Neural progenitor cell (in vitro differentiated cells): Measurements from ENCODE around the gene ZNF628. TPM values are rescaled to one million over a fixed set of nuclear protein-coding genes. Genes with fewer than 3 reads are reported as not detected.

Source experiments
- DNase-seq: peaks from one replicate; pipeline ENCODE4 v3.0.0-alpha.2; 2016; ENCODE audit warnings: low spot score
- H2AFZ ChIP-seq: fragments of 200-600 bp; sonication (generic); replicated peaks from 2 replicates; pipeline ENCODE4 v1.6.1; 2016; ENCODE audit warnings: antibody characterized with exemption
- H3F3A ChIP-seq: fragments of 200-600 bp; sonication (generic); 2 replicates; pipeline ENCODE4 v1.6.1; 2016; ENCODE audit warnings: antibody characterized with exemption, low read depth
- H3K27ac ChIP-seq: fragments of 200-600 bp; sonication (generic); 2 replicates; pipeline ENCODE4 v1.5.1; 2016; ENCODE audit warnings: mild to moderate bottlenecking
- H3K27me3 ChIP-seq: fragments of 200-600 bp; sonication (generic); 2 replicates; pipeline ENCODE4 v1.6.1; 2016; ENCODE audit warnings: mild to moderate bottlenecking, moderate library complexity
- H3K36me3 ChIP-seq: fragments of 200-600 bp; sonication (generic); 2 replicates; pipeline ENCODE4 v1.5.1; 2016
- H3K4me1 ChIP-seq: fragments of 200-600 bp; sonication (generic); 2 replicates; pipeline ENCODE4 v1.6.1; 2016; ENCODE audit warnings: mixed run types
- H3K4me2 ChIP-seq: fragments of 200-600 bp; sonication (generic); 2 replicates; pipeline ENCODE4 v1.6.1; 2016
- H3K4me3 ChIP-seq: fragments of 200-600 bp; sonication (generic); 2 replicates; pipeline ENCODE4 v1.5.1; 2016
- H3K79me2 ChIP-seq: fragments of 200-600 bp; sonication (generic); 2 replicates; pipeline ENCODE4 v1.6.1; 2016; ENCODE audit warnings: low read depth
- H3K9ac ChIP-seq: fragments of 200-600 bp; sonication (generic); 2 replicates; pipeline ENCODE4 v1.6.1; 2016
- H3K9me3 ChIP-seq: fragments of 200-600 bp; sonication (generic); 2 replicates; pipeline ENCODE4 v1.5.1; 2016; ENCODE audit warnings: low read depth
- H4K20me1 ChIP-seq: fragments of 200-600 bp; sonication (generic); 2 replicates; pipeline ENCODE4 v1.6.1; 2016; ENCODE audit warnings: low read depth
- H3K27ac Mint-ChIP-seq: 3 replicates; pipeline ENCODE4 v1.8.0; 2021; ENCODE audit warnings: mixed read lengths
- H3K27me3 Mint-ChIP-seq: 2 replicates; pipeline ENCODE4 v1.8.0; 2022; ENCODE audit warnings: low read depth, mild to moderate bottlenecking, inconsistent platforms, moderate library complexity, mixed read lengths; ENCODE audit not compliant: insufficient read depth
- H3K36me3 Mint-ChIP-seq: 3 replicates; pipeline ENCODE4 v1.8.0; 2021; ENCODE audit warnings: mixed read lengths
- H3K4me1 Mint-ChIP-seq: 3 replicates; pipeline ENCODE4 v1.8.0; 2021; ENCODE audit warnings: mixed read lengths
- H3K4me3 Mint-ChIP-seq: 3 replicates; pipeline ENCODE4 v1.8.0; 2021; ENCODE audit warnings: mild to moderate bottlenecking, moderate library complexity, mixed read lengths
- H3K9me3 Mint-ChIP-seq: 3 replicates; pipeline ENCODE4 v1.8.0; 2020; ENCODE audit warnings: mixed read lengths
- CTCF ChIP-seq: fragments of 200-600 bp; sonication (generic); IDR thresholded peaks from 2 replicates; pipeline ENCODE4 v1.5.1; 2017; ENCODE audit warnings: antibody characterized with exemption, mild to moderate bottlenecking
- EZH2 ChIP-seq: fragments of 200-600 bp; sonication (generic); IDR thresholded peaks from 2 replicates; pipeline ENCODE4 v1.6.1; 2017; ENCODE audit warnings: antibody characterized with exemption, mild to moderate bottlenecking, moderate library complexity
- EZH2phosphoT487 ChIP-seq: fragments of 200-600 bp; sonication (generic); IDR thresholded peaks from 2 replicates; pipeline ENCODE4 v1.6.1; 2017; ENCODE audit warnings: antibody characterized with exemption
- total RNA-seq: library from RNA; depleted of rRNA; stranded (reverse); fragments of >200 nt; gene quantifications from 2 replicates; pipeline ENCODE4 v1.2.3, GENCODE V29; 2015; ENCODE audit warnings: low replicate concordance

ZNF628 gene
- total RNA-seq, 1 donor from 2014 or later: not detected

GRCh38 chr19:55461259-55461973, 15.0 kb upstream of the ZNF628 start, which contains the start of gene ISOC2:
Gene ISOC2 (minus strand): TSS chr19:55461642. CDS start chr19:55456486, 5,156 bp downstream.
- Mint-ChIP-seq H3K36me3 (no peaks in the 10 kb centered on the region), H3K4me1 (peaks cover 40% of the 10 kb centered on the region), H3K27me3 (peaks cover 4% of the 10 kb centered on the region), H3K9me3 (no peaks in the 10 kb centered on the region), H3K4me3 (peak within 1 kb of the TSS; percentile 87), H3K27ac (no peak within 1 kb of the TSS)
- Histone ChIP-seq H3K4me2 (peak within 1 kb of the TSS; percentile 71), H3K9ac (no peak within 1 kb of the TSS), H3K79me2 (no peaks in the 10 kb centered on the region), H3K9me3 (no peaks in the 10 kb centered on the region), H3K4me3 (peak within 1 kb of the TSS; percentile 55), H4K20me1 (no peaks in the 10 kb centered on the region), H3K4me1 (peaks cover 23% of the 10 kb centered on the region), H3K27ac (peak within 1 kb of the TSS; percentile 67), H2AFZ (peak within 1 kb of the TSS; percentile 41), H3K27me3 (no peaks in the 10 kb centered on the region), H3K36me3 (no peaks in the 10 kb centered on the region), H3F3A (peaks cover 31% of the 10 kb centered on the region)
- no peak for TF ChIP-seq CTCF
- no peak for TF ChIP-seq EZH2phosphoT487
- TF ChIP-seq EZH2: no peak
- DNase-seq: peak; percentile 100

GRCh38 chr19:55461974-55462626, 14.3 kb upstream of the ZNF628 start:
- no peak for DNase-seq
- no peaks in the 10 kb centered on the region for H3K9me3 Mint-ChIP-seq
- Histone ChIP-seq H3K4me2 (peak overlapping the region; percentile 56), H4K20me1 (no peaks in the 10 kb centered on the region), H3K4me3 (peak overlapping the region; percentile 27), H3K9ac (no peak overlapping the region), H3K36me3 (no peaks in the 10 kb centered on the region), H3K4me1 (peaks cover 23% of the 10 kb centered on the region), H2AFZ (no peak overlapping the region), H3K79me2 (no peaks in the 10 kb centered on the region), H3K27me3 (no peaks in the 10 kb centered on the region), H3K27ac (no peak overlapping the region), H3F3A (peaks cover 35% of the 10 kb centered on the region), H3K9me3 (no peaks in the 10 kb centered on the region)
- H3K27me3 Mint-ChIP-seq: peaks cover 4% of the 10 kb centered on the region
- TF ChIP-seq EZH2phosphoT487: no peak
- TF ChIP-seq CTCF: no peak
- TF ChIP-seq EZH2: no peak
- H3K36me3 Mint-ChIP-seq: no peaks in the 10 kb centered on the region
- H3K27ac Mint-ChIP-seq: no peak overlapping the region
- peak overlapping the region; percentile 87 for H3K4me3 Mint-ChIP-seq
- H3K4me1 Mint-ChIP-seq: peaks cover 42% of the 10 kb centered on the region

GRCh38 chr19:55462722-55463121, 13.7 kb upstream of the ZNF628 start:
- Histone ChIP-seq H3K4me1 (peaks cover 23% of the 10 kb centered on the region), H2AFZ (no peak overlapping the region), H4K20me1 (no peaks in the 10 kb centered on the region), H3K9ac (no peak overlapping the region), H3K4me3 (no peak overlapping the region), H3K36me3 (no peaks in the 10 kb centered on the region), H3K79me2 (no peaks in the 10 kb centered on the region), H3K27ac (no peak overlapping the region), H3F3A (peaks cover 41% of the 10 kb centered on the region), H3K9me3 (no peaks in the 10 kb centered on the region), H3K27me3 (no peaks in the 10 kb centered on the region), H3K4me2 (no peak overlapping the region)
- Mint-ChIP-seq H3K27ac (peak overlapping the region; percentile 40), H3K4me1 (peaks cover 43% of the 10 kb centered on the region), H3K27me3 (peaks cover 7% of the 10 kb centered on the region), H3K36me3 (no peaks in the 10 kb centered on the region), H3K9me3 (no peaks in the 10 kb centered on the region), H3K4me3 (peak overlapping the region; percentile 87)
- no peak for DNase-seq
- no peak for TF ChIP-seq EZH2phosphoT487
- TF ChIP-seq CTCF: no peak
- no peak for TF ChIP-seq EZH2
